CMK (cell line): ENCODE measurements around the gene BRF1.

Experiments
- DNase-seq: peaks from one replicate; pipeline ENCODE4 v3.0.0-alpha.2; 2010; ENCODE audit warnings: low read depth

BRF1 gene

DNA sequence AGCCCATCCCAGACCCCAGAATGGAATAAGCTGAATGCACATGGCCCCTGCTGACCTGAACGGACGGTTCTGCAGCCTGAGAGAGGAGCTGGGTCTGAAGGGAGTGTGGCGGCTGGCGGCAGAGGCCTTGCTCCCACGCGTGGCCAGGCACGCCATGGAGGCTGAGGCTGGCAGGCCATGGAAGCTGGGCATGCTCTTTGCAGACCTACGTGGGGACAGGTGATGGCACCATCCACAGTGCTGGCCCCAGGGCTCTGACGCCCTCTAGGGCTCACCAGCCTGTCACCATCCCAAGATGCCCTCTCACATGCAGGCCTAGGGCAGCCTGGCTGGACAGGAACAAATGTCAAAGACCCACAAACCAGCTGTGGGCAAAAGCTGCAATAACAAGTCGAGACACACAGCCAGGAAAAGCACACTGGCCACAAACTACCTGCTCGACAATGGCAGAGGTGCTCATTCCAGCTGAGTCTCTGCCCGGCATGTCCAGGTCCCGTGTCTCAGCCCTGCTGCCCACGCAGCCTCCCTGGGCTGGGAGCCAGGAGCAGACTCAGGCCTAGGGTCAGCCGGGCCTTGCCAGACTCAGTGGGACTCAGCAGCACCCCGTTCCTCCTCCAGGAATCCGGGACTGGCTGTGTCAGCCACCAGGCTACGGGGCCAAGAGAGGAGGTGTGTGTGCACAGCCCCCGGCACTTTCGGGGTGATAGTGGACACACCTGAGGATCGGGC lies 32.8 kb downstream of the BRF1 start:
- DNase-seq, result no peak

GRCh38 chr14:105261781-105262180 lies 39.0 kb downstream of the BRF1 start:
- DNase-seq, result no peak

DNA sequence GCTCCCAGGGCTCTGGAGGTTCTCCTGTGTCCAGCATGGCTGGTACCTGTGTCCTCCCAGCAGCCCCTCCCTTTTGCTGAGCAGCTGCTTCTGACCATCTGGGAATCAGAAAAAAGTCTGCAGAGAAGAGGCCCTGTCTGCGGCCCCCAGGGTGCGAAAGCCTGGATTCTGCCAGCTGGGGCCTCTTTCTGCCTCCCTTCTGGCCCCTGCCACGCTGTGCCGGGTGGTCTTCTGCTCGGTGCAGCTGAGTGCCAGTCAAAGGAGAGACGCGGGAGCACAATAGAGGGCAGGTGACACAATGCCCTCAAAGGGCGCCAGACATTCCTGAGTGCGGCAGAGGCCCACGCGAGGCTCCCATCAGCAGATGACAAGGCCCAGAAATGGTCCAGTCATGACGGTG lies 39.8 kb downstream of the BRF1 start:
- DNase-seq, result no peak

- DNase-seq, result no peak
These were observed 42.0 kb downstream of the BRF1 start for GRCh38 chr14:105258846-105259245.

DNA sequence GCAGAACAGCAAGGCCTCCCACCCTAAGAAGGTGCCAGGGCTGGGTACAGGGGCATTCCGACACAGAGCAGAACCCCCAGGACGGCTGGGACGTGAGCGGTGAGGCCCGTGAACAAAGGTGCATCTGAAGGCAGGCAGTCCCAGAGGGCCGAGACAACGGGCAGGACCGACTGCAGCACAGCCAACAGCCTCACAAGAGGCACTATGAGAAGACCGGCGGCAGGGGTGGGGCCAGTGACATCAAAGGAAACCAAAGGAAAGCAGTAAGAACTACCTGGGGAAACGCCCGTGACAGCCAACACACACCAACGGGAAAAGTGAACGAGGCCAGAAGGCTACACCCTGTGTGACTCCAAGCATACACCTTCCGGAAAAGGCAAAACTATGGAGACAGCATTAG lies 43.3 kb downstream of the BRF1 start:
- no peak for DNase-seq

DNA sequence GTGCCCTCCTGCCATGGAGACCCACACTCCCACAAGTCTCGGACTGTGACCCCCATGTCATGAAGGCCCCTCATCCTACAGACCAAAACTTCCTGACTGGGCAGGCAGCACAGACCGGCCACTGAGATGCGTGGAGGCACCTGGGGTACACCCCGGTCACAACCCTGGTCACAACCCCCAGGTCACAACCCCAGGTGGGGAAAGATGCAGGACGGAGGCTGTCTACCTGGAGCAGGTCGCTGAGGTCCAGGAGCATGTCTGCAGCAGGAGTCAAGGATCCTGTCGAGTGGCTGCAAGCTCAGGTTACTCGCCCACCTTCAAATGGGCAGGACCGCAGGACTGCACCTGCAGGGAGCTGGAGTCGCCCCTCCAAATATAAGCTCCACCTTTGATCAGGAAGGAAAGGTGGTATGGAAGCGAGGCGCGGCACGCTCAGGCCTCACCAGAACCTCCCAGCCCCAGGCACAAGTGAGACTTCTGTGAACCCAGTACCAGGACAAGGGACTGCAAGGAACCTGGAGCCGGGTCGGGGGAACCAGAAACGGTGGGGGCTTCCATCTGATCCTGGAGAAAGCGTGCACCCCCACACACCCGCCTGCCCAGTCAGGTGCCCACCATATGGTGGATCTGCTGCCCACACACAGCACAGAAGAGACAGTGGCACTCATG lies 44.4 kb downstream of the BRF1 start:
- no peak for DNase-seq

DNA sequence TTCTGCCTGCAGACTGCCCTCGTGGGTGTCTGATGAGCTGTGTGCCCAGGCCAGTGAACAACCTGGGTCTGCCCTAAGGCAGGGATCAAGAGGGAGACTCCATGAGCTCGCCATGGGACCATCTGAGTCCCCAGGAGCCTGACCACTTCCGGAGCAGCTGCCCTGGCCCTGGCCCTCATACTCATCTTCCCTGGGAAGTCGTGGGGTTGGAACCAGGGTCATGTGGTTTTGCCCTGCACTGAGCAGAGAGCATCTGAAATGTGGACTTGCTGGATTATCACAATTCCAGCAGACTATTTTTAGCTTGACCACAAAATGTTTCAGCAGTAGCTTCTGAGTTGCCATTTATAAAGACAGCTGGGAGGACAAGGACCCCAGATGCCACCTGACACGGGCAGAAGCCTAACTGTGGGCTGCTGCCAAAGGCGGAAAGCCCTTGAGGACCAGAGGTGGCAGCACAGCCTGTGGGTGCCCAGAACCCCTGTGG lies 45.7 kb downstream of the BRF1 start:
- DNase-seq, result no peak

DNA sequence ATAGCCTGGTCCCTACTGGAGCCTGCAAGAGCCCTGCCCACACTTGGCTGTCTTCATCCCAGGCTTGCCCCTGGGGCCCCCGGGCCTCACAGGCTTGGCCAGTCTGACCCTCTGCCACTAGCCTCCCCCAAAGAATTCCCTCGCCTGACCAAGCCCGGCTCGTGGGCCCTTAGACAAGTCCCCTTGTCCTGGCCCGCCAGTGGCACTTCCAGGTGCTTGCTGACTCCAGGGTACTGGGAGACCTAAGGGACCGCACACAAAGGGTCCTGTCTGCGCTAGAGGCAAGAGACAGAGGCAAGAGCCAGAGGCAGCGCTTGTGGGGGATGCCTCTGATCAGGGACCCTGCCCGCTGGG lies 47.5 kb downstream of the BRF1 start:
- no peak for DNase-seq

DNA sequence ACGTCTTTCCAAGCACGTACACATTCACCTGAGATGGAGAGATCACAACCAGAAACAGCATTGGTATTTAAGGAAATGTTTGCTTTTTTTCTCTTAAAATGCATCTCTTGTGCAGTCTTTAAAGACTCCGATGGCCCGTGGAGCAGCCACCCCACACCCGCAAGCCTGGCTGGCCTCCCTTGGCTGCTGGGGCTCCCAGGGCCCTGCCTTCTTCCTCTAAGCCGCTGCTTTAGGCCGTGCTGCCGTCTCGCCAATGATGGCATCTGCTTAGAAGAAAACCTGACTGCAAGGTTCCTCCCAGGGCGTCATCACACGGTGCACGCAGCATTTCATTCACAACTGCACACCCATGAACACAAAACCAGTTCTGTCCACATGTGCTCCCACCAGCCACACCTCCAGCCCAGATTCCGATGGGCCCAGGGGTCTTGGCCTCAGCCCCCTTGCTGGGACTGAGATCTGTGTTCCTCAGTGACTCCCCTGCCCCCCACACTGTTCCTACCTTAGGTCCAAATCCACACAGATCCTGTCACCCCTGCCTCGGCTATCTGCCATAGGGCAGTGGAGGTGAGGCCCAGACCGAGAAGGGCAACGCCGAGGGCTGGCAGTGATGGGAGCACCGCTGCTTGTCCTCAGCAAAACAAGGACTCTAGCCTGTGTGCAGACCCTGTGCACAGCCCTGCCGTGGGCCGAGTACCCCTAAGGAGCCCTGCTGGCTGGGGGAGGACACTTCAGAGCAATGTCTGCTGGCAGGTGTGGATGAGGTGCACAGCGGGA lies 48.1 kb downstream of the BRF1 start:
- DNase-seq, result no peak

DNA sequence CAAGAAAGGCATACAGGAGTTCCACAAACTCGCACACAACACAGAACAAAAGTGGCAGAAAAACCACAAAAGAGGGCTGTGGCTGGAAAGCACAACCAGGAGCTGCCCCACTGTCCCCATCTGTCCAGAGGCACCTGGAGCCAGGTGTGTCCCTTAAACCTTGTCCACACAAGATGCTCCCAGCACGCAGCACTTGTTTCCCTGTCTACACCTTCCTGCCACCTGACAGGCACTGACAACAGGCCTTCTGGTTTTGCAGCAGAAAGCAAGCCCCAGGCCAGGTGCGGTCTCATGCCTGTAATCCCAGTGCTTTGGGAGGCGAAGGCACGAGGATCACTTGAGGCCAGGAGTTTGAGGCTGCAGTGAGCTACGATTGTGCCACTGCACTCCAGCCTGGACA lies 48.9 kb downstream of the BRF1 start:
- DNase-seq, result no peak

DNA sequence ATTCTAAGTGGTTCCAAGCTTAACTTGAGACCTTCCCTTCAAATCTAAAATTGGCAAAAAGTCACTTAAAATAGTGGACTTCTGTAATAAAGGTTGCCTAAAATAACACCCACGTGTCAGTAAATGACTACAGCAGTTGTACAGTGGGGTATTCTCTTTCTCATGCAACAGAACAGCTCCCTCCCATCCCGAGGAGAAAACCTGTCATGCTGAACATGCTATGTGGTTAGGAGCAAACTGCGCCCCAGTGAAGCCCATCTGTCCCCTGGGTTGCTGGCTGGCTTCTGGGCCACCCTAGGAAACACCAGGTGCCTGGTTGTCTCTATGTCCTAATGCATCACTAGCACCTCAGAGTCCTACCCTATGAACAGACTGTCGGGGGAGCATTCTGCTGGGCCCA lies 49.8 kb downstream of the BRF1 start:
- no peak for DNase-seq

- no peak for DNase-seq
These were observed 50.8 kb downstream of the BRF1 start for GRCh38 chr14:105250008-105250366.

DNA sequence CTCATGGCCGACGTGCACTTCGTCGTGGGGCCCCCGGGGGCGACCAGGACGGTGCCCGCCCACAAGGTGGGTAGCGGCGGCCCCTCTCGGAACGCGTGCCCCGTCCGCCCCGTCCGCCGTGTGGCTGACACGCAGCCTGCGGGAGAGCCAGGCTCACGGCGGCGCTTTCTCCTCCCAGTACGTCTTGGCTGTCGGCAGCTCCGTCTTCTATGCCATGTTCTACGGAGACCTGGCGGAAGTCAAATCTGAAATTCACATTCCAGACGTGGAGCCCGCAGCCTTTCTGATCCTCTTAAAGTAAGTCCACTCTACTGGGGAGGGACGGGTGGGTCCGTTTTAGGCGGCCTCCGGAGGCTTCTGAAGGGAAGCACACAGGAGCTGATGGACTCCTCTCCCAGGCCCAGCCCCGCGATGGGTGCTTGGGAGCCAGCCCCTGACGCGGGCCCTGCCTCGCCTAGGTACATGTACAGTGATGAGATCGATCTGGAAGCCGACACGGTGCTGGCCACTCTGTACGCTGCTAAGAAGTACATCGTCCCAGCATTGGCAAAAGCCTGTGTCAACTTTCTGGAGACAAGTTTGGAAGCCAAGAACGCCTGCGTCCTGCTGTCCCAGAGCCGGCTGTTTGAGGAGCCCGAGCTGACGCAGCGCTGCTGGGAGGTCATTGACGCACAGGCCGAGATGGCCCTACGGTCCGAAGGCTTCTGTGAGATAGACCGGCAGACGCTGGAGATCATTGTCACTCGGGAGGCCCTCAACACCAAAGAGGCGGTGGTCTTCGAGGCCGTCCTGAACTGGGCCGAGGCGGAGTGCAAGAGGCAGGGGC lies 51.4 kb downstream of the BRF1 start:
- no peak for DNase-seq

DNA sequence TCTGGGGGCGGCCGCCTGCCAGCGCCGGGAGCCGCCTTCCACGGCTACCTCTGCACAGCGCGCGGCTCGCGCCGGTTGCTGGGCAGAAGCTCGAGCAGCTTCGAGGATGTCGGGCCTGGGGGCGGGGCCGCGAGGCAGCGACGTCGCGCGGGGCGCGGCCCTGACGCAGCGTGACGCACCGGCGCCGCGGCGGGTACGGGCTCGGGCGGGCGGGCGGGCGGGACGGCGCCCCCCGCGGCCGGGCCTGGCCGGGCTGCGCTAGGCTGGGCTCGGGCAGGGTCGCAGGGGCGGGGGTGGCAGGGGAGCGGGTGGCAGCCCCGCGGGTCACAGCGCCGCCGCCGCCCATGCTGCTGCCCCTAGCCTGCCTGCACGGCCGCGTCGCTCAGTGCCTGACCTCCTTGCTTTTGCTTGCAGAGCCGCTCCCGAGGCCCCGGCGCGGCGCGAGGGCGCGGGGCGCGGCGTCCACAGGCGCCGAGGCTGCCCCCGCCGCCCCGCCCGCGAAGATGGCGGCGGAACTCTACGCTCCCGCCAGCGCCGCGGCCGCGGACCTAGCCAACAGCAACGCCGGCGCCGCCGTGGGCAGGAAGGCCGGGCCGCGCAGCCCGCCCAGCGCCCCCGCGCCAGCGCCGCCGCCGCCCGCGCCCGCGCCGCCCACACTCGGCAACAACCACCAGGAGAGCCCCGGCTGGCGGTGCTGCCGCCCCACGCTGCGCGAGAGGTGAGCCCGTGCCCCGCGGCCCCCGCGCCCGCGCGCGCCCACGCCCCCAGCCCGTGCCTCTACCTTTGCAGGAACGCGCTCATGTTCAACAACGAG lies 52.2 kb downstream of the BRF1 start, which contains the start of gene BTBD6:
Gene BTBD6, plus strand, starts transcription at position 166 of the 814 bp plus-strand sequence. Its CDS starts 179 bp downstream, at position 345.
- peak; percentile 52 for DNase-seq

DNA sequence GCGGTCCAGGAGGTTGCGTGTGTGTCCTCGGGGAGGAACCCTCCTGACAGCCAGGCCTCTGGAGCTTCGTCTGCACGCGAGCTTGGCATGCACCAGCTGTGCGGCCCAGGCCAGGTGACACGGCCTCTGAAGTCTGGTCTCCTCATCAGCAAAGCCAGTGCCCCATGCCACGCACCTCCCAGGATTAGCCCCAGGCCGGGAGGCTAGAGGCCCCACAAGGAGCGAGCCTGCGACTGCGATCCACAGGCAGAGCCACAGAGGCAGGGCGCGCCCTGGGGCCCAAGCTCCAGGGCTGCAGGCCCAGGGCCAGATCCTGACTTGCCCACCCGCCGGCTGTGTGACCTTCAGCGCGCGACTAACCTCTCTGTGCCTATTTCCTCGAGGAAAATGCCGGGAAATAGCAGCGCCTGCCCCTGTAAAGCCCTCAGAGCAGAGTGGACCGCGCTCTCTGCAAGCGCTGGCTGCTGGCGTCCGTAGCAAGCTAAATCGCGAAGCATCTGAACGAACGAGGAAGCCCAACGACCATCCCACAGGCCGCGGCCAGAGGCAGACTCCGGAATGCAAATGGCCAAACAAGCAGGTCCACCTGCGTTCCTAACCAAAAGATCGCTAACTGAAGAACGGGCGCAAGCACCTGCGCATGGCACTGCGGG lies 53.0 kb downstream of the BRF1 start:
- no peak for DNase-seq

DNA sequence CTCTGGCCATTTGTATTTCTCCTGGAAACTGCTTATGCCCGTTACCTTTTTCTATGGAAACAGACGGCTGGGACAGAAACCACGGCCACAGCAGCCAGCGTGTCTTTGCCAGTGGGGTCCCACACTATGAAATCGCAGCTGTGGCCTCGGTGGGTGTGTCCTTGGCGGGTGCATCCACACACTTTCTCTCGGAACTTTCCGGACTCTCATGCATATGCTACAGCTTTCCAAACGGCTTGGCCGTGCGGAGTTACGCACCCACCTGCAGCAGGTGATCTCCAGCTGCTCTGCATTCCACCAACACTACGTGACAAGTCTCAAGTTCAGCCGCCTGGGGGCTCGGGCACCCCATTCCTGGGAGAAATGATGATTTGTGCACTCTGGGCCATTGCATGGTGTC lies 53.8 kb downstream of the BRF1 start:
- no peak for DNase-seq

GRCh38 chr14:105244334-105244733 lies 56.5 kb downstream of the BRF1 start:
- no peak for DNase-seq

DNA sequence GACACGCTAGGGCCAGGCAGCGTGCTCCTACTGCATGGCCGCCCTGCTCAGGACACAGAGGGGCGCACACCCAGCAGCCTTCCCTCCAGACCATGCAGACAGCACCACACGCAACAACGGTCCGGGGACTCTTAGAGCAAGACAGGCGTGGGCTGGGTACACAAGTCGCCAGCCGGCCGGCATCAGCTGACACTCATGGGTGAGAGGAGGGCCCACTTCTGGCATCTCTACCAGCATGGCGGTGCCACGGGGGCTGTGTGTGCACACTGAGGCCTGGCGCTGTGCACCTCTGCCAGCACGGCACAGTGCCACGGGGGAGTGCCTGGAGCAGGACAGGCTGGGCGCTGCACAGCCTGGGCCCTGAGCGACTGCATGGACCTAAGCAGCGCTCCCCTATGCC lies 59.2 kb downstream of the BRF1 start:
- no peak for DNase-seq

DNA sequence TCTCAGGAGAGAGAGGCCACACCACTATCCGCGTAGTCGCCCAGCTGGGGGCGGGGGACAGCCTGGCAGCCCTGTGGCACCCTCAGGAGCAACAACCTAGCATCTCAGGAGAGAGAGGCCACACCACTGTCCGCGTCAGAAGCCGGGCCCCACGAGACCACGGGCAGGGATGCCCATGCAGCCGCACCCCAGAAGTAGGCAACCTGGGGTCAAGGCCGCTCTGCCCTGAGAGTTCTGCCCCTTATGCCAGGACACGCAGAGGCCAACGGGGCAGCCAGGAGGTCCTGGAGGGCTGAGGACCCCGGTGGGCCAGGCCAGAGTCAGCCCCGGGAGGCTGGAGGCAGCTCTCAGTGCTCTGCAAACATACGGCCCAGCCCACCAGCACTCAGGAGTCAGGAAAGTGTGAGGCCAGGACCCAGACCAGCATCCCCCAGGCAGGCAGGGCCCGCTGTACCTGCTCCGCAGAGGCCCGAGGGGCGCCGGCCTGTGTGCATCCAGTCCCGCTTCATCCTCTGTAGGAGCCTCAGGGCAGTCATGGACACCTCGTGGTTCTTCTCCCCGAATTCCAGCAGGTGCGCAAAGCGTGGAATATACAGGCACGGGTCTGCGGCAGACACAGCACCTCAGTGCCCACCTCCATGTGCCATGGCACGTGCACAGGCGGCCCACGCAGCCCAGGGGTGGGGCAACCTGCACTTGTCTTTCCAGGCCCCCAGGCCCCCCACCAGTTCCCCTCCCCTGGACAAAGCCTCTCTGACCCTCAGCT lies 59.8 kb downstream of the BRF1 start:
- no peak for DNase-seq

DNA sequence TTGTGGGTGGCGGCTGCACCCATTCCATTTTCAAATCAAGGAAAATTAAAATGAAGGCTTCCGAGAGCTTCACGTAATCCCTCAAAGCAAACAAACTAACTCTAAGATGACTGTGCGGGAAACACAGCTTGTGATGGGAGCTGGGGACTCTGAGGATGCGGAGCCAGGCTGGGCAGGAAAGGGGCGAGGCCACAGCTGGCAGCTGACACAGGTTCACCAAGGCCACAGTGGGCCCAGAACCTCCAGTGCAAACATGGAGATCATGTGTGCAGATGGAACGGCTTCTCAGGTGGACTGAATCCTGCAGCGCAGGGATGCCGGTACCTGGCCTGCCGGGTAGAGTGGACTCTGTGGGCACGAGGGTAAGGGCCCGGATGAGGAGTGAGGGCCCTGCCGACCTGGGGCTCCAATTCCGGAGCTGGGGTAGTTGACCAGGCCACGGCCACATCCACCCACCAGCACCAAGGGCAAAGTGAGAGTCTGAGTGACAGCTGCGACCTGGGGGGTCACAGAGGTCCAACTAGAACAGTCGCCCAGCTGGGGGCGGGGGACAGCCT lies 71.6 kb downstream of the BRF1 start:
- no peak for DNase-seq
